GM21737 (cell line): ENCODE measurements around the gene DENND2D.
A peak's percentile ranks its signal among the peaks of the same experiment; 100 is the strongest.

Experiments used
- ATAC-seq: cut with Tn5 transposase; IDR thresholded peaks from one replicate; pipeline ENCODE4 v1.9.1; 2021; ENCODE audit warnings: mild to moderate bottlenecking, moderate library complexity; ENCODE audit not compliant: unreplicated experiment

The DENND2D gene

GRCh38 chr1:111204201-111204982, 3.9 kb upstream of the DENND2D start:
- ATAC-seq: peak; percentile 53

DNA sequence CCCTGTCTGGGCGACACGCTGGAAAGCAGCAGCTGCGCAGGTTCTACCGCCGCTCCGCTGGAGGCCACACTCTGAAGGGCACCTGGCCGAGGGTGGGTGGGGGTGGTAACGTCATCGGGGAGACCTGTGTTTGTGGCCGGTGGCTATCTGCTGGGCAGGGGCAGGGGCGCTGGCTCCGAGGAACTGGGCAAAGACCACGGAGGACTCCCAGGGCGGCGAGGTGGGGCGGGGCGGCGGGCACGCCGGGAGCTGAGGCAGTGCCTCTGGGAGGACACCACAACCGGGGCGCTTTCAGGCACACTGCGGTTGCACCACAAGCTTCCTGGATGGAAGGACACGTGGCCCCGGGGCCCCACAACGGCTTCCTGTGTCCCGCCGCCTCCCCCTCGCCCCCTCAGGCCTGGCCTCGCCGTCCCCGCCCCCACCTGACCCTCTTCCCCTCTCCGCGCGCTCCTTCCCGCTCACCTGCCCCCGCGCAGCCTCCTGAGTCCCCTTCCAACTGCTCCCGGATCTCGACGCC, 3.3 kb upstream of the DENND2D start:
- peak; percentile 51 for ATAC-seq

- ATAC-seq: no peak
Observed at GRCh38 chr1:111202707-111203623, 2.5 kb upstream of the DENND2D start.

DNA sequence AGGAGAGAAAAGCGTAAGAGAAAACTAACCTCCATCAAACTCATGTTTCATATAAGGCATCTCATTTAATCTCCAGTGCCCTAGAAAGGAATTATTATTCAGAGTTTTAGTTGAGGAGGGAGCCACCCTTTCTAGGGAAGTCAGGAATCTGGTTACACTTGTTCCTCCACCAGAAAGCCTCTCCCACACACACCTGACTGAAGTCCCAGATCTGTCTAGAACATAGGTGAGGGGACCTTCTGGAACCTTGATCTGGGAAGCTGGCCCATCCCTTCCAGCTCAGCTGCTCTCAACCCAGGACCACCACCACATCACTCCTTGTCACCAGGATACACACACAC, 1.9 kb upstream of the DENND2D start:
- ATAC-seq: no peak

DNA sequence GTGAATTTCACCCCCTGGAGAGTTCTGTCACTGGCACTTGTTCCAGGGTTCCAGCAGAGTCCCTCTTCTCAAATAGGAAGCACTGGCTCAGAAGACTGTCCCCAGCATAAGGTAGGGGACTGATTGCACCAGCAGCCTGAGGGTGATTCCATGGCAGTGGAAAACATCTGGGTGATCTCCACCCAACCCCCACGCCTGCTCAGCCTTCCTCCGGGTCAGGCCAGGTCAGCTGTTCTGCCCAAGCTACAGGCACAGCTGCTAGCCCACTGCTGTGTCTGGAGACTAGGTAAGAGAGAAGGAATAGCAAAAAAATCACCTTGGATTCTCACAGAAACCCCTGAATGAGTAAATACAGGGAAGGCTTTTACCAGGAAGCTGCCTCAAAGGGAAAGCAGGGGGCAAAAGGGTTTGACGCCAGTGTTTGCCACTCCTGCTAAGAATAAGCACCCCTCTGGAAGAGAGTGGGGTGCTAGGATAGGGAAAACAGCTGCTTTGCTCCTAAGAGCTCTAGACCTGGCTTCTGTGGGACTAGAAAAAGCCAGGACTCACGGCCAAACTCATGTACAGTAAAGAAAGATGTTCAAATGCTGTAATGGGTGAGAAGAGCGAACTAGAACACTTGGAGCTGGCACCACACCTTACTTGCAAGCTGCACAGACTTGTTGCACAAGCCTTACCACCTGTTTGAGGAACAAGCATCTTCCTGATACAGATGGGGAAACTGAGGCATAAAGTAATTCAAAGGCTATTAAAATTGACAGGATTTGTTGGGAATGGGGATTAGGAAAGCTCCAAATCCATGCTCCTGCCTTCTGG, 1.0 kb upstream of the DENND2D start:
- ATAC-seq: no peak

DNA sequence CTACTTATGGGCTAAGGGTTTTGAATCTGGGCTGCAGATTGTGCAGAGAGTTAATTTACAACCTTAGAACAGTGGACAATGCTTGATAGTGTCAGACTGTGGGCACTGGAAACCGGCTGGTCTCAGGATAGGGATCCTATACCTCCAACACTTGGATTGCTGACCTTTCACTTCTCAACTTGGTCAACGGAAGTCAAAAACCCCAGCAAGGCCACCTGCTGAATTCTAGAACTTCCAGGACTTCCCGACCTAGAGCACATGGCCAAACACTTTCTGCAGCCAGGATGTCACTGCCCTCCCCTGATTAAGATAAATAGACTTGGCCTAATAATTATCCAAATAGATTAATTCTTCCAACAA, 336 bp upstream of the DENND2D start:
- ATAC-seq: no peak

- no peak for ATAC-seq
Observed at GRCh38 chr1:111199329-111199728, 1.1 kb downstream of the DENND2D start.

DNA sequence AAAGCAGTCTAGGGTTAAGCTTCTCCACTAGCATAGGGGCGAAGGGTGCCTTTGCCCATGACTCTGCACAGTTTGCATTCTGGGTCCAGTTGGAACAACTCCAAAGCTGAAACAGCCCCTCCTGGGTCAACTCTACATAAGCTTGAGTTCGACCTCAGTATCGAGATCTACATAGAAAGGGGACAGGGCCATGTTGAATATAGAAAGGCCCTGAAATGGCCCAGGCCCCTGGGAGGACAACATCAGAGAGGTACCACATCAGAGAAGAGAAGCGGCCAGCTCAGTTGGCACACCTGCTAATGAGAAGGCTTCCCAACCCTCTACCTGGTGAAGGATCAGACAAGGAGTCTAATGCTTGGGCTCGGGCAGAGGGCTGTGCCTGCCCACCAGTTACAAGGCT, 1.6 kb downstream of the DENND2D start:
- ATAC-seq: no peak

DNA sequence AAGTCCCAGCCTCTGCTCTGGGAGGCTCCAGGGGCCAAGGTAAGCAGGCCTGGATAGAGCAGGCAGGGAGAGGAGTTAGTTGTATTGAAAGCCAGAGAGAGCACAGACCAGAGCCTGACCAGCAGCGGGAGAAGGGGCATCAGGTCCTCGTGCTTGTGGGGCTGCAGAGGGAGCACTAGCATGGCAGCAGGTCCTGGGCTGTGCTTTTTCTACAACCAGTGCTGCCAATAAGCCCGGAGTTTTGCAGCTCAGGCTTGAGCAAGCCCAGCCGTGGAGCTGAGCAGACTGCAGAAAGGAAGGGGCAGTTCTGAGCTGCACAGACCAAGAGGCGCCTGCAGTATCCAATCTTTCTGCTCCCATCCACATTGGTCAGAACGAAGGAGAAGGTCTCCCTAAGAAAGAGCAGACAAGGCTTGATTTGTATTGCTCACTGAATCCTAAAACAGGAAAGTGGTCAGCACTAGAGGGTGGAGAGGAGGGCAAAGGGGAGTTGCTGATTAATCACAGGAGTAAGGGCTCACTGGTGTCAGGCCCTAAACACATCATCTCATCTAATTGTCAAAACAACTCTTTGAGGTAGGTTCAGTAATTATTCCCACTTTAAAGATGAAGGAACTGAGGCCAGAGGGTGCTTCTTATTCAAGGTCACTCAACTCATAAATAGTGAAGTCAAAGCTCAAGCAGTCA, 2.7 kb downstream of the DENND2D start:
- no peak for ATAC-seq

DNA sequence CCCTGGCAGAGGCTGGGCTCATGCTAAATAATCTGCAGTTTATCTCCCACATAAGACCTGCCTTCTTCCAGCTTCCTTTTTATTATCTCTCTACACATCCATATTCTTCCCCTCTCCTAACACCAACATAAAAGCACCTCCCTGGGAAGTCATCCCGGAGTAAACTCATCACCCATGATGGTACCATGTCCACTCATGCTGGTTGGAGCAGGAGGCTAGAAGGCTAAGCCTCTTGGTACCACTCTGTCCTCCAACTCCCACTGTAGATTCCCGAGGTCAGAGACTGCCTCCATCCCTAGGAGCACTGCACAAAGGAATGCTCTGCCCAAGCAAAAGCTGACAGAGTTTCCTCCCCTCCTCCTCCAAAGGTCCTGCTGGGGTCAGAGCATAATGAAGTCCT, 4.2 kb downstream of the DENND2D start:
- ATAC-seq: no peak

DNA sequence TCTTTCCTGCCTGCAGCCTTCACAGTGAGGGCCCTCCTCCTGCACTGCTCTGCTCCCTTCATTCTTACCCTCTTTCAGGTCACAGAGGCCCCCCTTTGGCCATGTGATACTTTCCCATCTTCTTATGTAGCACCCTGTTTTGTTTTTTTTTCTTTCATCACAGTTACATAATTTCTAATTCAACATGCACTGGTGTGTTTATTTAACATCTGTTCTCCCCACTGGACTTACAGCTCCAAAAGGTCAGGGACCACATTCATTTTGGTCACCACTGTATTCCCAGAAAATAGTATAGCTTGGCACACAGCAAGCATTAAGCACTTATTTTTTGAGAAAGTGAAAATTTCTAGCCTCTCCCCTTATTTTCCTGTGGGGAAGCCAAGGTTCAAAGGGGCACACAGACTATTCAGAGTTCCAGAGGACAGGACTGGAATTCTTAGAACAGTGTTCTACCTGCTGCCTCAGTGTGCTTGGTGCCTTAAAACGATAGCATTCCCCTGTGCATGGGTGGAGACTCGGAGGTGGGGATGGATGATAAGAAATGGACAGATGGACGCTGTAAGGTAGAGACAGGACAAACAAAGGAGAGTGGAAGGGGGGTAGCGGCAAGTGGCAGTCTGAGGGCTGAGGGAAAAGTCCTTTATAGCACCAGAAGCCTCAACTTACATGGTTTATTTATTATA, 5.3 kb downstream of the DENND2D start:
- no peak for ATAC-seq

DNA sequence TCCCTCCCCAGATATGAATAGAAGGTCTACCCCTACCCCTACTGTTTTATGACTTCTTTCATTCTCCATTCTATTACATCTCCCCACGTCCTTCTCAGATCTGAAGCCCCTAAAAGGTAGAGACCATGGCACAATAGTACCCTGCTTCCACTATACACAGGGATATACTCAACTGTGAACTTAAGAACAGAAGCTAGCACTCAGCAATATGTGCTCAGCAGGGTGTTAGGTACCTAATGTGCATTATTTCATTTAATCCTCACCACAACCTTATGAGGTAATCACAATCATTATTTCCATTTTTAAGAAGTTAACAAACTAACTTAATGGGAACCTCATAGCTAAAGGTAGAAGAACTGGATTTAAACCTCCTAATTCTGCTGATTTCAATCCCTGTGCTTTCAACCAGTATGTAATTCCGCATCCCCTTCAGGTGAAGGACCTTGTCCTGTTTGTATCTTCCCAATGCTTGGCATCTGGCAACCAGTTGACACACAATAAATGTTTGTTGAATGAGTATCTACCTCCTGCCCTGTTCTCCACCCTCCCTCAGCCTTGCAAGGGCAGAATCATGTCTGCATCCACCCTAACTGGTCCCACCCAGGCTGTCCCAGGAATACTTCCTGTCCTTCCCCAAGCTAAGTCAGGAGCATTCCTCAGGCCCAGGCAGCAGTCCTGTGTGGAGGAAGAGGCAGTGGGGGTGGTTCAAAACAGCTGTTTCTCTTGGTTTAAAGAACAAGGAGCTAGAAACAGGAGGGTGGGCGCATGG, 6.5 kb downstream of the DENND2D start:
- ATAC-seq: no peak

DNA sequence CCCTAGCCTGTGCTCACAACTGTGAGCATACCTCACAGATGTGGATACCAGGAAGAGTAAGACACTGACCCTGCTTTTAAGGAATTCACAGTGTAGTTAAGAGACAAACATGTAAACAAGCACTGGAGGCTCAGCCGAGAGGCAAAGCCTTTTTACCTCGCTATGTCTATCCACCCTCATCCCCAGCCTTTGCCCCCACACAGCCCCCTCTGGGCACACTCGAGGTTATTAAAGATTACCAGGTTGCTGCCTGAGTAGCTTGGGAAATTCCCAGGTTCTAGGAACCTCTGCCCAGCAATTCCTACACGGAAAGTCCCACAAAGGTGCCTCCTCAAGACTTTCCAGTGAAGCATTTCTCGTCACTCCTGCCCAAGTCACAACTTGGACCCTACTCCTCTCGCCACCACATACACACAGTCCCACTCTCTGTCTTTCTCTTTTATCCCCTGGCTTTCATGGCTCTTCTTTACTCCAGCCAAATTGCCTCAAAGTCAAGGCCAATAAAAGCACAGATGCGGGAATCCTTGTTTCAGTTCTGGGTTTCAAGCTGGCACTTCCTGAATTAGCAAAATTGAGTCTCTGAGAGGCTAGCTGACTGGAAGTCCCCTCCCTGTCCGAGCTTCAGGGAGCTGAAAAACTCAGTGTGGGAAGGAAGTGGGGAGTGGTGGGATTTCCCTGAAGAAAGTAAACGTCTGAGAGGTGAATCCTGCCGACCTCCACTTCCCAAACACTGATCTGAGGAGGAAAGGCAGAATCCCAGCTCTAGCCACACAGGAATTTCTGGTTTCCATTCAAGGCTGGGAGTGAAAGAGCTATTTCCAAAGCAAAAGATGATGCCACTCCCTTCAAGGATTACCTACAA, 7.6 kb downstream of the DENND2D start:
- ATAC-seq: peak; percentile 50

GRCh38 chr1:111192074-111192473, 8.4 kb downstream of the DENND2D start:
- ATAC-seq: no peak

DNA sequence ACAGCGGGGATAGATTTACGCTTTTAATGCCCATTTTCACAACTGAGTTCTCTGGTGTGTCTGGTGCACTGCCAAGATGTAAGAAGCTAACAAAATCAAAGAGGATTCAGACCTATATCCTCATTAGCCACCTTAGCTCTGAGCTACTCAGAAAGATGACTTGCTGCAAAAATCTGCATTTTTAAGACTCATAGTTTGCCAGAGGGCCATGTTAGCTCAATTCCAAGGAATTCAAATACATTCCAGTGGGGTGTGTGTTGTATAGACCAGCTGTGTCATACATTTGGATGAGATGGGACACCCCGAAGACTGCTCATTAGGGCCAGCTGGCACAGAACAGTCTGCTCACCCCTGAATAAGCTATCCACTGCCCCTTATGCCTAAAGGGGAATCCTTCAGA, 8.9 kb downstream of the DENND2D start:
- ATAC-seq: no peak

DNA sequence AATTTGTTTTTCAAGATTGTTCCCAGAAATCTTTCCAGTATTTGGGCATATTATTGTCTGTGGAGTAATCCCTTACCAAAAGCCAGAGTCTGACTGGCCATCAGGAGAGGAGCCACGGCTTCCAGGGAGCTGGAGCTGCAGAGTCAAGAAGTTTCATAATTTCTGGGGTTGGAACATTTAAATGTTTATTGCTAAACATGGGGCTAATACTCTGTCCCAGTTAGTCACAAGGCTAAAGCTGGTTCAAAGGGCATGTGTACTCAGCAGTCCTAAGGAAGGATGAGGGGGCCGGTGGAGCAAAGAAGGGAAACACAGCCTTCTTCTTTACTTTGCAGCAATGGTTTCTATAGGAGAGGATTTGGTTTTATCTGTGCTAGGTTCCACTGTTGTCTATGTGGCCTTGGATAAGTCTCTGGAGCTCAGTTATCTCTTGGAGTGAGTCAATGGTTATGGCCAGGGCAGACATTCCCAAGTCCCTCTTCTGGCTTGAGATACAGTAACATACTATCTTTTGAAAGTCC, 9.5 kb downstream of the DENND2D start:
- no peak for ATAC-seq

- no peak for ATAC-seq
Observed at GRCh38 chr1:111184663-111185062, 15.8 kb downstream of the DENND2D start.
